NCI-H446 treated with DMSO at 0.1 percent for 48 hours (cell line): Measurements from ENCODE around the gene C16orf74.

Experiments
- DNase-seq: peaks from one replicate; lab custom pipeline; 2025; lab: John Stamatoyannopoulos, UW

Gene C16orf74

GRCh38 chr16:85717393-85718152 lies 33.3 kb downstream of the C16orf74 start:
- DNase-seq = no peak

DNA sequence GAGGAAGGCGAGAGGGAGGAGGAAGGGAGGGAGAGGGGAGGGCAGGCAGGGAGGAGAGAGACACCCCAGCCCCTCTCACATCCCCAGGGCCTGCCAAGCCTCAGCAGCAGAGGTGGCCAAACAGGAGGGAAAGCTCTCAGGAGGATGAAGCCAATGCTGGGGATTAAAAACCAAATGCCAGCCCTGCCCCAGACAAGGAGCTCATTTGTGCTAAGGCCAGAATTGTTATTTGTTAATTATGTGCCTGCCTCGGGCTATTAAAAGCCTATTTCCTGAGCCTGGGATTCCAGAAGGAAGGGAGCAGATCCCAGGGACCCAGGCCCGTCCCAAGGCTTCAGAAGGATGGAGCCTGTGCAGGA lies 34.2 kb downstream of the C16orf74 start:
- no peak for DNase-seq

- DNase-seq = no peak
Measured at GRCh38 chr16:85716022-85716679, 34.7 kb downstream of the C16orf74 start.

- DNase-seq = no peak
Measured at GRCh38 chr16:85715169-85716021, 35.5 kb downstream of the C16orf74 start.

- DNase-seq = no peak
Measured at GRCh38 chr16:85712801-85713200, 38.1 kb downstream of the C16orf74 start.

DNA sequence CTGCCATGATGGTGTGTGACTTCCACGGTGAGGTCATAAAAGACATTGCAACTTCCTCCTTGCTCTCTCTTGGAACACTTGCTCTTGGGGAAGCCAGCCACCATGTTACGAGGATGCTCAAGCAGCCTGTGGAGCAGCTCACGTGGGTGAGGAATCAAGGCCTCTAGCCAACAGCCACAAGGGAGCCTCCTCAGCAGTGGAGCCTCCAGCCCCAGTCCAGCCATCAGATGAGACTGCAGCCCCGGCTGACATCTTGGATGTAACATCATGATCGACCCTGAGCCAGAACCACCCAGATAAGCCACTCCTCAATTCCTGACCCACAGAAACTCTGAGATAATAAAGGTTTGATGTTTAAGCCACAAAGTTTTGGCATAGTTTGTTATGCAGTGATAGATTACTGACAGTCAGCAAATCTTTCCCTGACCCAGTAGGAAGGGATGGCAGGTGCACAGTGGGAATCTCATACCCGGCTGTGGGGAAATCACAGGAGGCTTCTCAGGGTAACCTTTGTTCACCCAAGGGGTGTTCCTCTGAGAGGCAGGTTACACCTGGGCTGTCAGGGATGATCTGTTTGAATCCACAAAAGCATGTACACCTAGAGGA lies 38.8 kb downstream of the C16orf74 start:
- DNase-seq = no peak

GRCh38 chr16:85710732-85711131 lies 40.2 kb downstream of the C16orf74 start:
- DNase-seq = no peak

DNA sequence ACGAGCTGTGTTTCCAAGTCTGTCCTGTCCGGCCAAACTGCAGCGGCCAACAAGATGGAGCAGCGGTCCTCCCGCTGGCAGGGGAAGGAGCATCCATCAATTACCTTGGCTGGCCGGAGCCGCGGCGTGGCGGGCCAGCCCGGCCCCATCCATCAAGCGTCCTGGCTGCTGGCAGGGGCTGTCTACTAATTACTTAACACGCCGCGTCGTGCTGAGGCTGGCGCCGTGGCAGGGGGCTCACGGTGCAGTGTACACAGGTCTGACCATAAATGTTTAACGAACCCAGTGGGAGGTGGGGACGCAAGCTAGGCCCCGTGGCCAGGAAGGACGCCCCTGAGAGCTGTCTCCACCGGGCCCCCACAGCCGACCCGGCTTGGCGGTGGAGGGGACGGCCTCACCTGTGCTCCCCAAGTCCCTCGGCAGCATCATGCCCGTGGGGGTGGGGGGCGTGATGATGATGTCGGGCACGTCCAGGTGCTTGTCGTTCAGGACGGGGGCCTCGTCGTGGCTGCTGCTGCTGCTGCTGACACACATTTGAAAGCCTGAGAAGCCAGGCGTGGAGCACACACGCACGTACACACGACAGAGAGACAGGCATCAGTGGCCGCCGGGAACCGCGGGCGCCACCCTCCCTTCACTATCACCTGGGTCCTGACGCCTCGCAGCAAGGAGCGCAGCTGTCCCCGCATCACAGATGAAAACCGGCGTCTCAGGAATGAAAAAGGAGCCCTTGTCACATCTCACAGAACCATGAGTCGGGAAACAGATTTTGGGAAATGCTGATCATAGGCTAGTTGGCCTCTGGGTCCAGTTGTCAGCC lies 40.9 kb downstream of the C16orf74 start:
- no peak for DNase-seq

DNA sequence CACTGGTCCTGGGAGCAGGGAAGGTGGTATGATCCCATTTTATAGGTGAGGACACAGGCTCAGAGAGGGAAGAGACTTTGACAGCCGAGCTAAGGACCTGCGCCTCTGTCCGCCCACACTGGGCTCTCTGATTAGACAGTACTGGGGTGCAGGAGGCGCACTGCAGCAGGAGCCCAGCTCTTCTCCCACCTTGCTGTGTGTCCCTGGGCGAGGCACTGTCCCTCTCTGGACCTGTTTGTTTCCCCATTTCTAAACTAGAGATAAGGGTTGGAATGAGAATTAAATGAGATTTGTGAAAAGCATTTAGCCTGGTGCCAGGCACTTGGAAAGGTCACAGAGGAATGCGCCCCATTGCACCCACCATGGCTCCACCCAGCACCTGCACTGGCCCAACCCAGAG lies 42.6 kb downstream of the C16orf74 start:
- DNase-seq = no peak

DNA sequence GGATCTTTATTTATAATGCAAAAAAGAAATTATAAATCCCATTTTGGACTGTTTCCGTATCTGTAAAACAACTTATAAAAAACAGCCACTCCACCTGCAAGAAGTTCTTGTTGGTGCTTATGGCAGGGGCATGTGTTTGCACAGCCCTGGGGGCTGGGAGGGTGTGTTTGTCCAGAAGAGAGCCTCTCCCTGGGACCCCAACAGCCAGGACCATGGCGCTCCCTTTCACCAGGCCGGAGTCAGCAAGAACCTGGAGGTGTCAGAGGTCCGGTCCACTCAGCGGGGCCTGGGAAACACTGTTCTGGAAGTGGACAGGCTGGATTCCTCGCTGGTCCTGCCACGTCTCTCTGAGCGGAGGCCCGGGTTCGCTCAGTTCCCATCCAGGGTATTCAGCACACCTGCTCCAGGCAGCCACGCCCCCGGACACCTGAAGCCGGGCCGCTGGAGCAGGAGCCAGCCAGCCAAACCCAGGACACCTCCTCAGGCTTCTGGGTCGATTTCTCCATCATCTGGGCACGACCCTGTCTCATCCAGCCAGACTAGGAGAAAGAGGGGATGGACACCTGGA lies 43.3 kb downstream of the C16orf74 start:
- no peak for DNase-seq

DNA sequence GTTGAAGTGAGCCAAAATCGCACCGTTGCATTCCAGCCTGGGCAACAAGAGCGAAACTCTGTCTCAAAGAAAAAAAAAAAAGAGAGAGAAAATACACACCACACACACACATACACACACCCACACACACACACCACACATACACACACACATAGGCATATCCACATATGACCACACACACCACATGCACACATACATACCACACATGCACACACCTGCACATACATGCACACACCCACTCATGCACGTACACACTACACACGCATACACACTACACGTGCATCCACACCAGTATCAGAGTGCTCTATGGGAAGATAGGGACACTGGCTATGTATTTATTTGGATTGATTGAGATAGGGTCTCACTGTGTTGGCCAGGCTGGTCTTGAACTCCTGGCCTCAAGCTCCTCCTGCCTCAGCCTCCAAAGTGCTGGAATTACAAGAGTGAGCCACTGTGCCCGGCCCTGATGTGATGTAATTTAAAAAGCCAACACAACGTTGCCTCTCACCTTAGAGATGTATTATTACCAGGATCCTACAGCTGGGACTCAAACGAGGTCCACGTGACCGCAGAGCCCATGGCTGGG lies 44.4 kb downstream of the C16orf74 start:
- DNase-seq = no peak

GRCh38 chr16:85704900-85705846 lies 45.7 kb downstream of the C16orf74 start:
- DNase-seq = no peak

DNA sequence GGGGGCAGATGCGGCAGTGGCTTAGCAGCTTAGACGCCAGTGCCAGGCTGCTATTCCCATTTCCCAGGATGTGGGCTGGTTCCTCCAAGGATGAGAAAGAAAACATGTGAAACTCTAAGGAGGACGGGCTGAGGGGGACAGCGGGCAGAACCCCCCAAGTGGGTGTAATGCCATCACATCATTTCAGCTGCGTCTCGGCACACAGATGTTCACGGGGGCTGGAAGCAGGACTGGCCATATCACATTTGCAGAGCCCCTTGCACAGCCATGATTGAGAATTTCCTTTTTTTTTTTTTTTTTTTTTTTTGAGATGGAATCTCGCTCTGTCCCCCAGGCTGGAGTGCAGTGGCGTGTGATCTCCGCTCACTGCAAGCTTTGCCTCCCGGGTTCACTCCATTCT lies 46.9 kb downstream of the C16orf74 start:
- no peak for DNase-seq

GRCh38 chr16:85699628-85700027 lies 51.3 kb downstream of the C16orf74 start:
- DNase-seq = no peak

DNA sequence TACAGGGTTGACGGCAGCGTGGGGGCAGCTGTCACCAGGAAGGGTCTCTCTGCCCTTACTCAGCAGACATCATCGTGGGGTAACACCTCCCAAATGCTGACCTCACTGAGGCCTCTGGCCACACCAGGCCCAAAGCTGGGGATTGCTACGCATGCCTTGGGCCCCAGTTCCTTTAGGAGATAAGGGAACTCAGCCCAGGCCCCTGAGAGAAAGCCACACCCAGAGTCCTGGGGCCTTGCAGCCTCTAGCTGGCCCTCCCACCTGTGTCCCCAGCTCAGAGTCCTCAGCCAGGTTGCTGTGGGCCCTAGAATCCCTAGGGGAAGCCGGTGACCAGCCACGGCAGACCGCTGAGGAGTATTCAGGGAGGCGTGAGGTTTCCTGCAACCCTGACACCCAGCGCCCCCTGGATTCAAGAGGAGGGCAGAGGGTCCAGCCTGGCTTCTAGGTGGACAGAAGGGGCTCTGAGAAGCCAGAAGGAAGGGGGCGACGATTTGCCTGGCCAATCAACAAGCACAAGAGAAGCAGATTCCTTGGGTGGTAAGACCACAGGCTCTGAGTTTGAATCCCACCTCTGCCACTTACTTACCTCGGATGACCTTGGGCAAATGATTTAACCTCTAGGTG lies 51.8 kb downstream of the C16orf74 start:
- no peak for DNase-seq

GRCh38 chr16:85698459-85698891 lies 52.4 kb downstream of the C16orf74 start:
- DNase-seq = no peak

DNA sequence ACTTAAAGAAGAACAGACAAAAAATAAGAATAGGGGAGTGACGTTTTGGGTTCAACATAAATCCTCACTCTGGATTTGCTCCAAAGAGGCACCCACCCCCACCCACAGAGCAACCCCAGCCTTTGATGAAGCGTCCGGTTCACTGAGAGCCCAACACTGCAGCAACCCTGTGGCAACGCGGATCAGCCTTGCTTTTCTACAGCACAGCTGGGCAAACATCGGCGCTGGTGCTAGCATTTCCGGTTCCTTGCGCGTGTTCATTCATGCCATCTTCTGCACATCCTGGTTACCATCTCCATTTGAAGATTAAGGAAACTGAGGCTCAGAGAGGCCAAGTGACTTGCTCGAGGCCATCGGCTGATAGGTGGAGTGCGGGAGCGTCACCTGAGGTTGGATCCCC lies 53.5 kb downstream of the C16orf74 start:
- DNase-seq = no peak

GRCh38 chr16:85696781-85697180 lies 54.1 kb downstream of the C16orf74 start:
- no peak for DNase-seq
